Measurements from ENCODE around the gene CD151. TPM values are rescaled to one million over a fixed set of nuclear protein-coding genes. Genes with fewer than 3 reads are reported as not detected.

The CD151 gene
- total RNA-seq, 2 experiments from 2014 or later = 20.2 to 20.8 TPM

DNA sequence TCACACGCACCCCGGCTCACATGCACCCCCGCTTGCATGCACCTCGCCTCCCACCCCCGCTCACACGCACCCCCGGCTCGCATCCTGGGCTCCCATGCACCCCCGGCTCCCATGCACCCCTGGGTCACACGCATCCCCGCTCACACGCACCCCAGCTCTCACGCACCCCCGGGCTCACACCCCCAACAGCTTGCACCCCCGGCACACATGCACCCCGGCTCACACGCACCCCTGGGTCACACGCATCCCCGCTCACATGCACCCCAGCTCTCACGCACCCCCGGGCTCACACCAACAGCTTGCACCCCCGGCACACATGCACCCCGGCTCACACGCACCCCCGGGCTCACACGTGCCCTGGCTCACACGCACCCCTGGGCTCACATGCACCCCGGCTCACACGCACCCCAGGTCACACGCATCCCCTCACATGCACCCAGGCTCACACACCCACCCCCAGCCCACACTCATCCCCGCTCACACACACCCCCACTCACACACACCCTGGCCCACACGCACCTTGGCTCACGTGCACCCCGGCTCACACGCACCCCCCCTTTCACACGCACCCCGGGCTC, 26.1 kb downstream of the CD151 start:
- no peak for TF ChIP-seq CTCF (IDR thresholded peaks at IDR 0.05)
- H3K27ac ChIP-seq (ENCODE audit: low read depth in 1 of 2, low read length in 2 of 2) = no peak overlapping the region
- no peak overlapping the region for H3K27ac Mint-ChIP-seq
- H3K36me3 ChIP-seq (ENCODE audit: insufficient read depth, low read length) = no peaks in the 10 kb centered on the region
- intact Hi-C loops (cut with DNase I, micrococcal nuclease) = no loop called here
- H3K4me1 Mint-ChIP-seq (ENCODE audit: low read depth) = no peaks in the 10 kb centered on the region
- H3K4me3 ChIP-seq (ENCODE audit: low read length) = no peak overlapping the region
- ATAC-seq (ENCODE audit: poor library complexity) (no peak), DNase-seq (no peak)
- H3K36me3 Mint-ChIP-seq (ENCODE audit: low read depth) = no peaks in the 10 kb centered on the region
- ChIA-PET POLR2A (no interaction called here), CTCF (no interaction called here)
- H3K4me1 ChIP-seq (ENCODE audit: insufficient read depth, low read length) = no peaks in the 10 kb centered on the region
- no peak overlapping the region for H3K4me3 Mint-ChIP-seq
- H3K27me3 Mint-ChIP-seq = no peaks in the 10 kb centered on the region
- H3K9me3 ChIP-seq (ENCODE audit: control insufficient read depth in 1 of 2, insufficient read depth in 1 of 2, low read length in 2 of 2) = peaks cover 0 to 10% of the 10 kb centered on the region in 2 experiments
- H3K27me3 ChIP-seq (ENCODE audit: control insufficient read depth in 1 of 2, insufficient read depth in 2 of 2, low read length in 2 of 2) = no peaks in the 10 kb centered on the region
- no peaks in the 10 kb centered on the region for H3K9me3 Mint-ChIP-seq

DNA sequence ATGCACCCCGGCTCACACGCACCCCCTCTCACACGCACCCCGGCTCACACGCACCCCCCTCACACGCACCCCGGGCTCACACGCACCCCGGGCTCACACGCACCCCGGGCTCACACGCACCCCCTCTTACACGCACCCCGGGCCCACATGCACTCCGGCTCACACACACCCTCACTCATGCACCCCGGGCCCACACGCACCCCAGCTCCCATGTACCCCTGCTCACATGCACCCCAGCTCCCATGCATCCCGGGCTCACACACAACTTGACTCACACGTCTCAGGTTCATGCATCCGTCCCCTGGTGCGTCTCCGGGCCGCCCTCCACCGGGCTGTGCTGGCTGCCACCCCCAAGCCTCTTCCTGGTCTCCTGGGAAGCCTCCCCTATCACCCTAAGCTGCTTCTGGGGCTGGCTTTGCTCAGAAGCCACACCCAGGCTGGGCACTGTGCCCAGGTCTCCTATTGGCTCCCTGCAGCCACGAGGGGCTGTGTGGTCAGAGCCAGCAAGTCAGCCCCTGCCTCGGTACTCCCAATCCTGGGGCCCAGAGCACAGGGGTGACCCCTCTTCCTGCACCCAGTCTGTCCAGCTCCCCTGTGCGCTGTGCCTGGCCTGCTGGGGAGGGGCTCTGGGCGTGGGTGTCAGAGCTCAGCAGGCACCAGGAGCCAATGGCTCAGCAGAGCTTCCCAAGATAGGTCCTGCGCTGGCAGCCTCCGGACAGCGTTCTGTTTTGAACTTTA, 26.8 kb downstream of the CD151 start:
- Histone ChIP-seq H3K27ac (ENCODE audit: low read depth in 1 of 2, low read length in 2 of 2) (no peak overlapping the region), H3K36me3 (ENCODE audit: insufficient read depth, low read length) (no peaks in the 10 kb centered on the region), H3K4me1 (ENCODE audit: insufficient read depth, low read length) (no peaks in the 10 kb centered on the region), H3K9me3 (ENCODE audit: control insufficient read depth in 1 of 2, insufficient read depth in 1 of 2, low read length in 2 of 2) (peaks cover 0 to 10% of the 10 kb centered on the region in 2 experiments), H3K27me3 (ENCODE audit: control insufficient read depth in 1 of 2, insufficient read depth in 2 of 2, low read length in 2 of 2) (no peaks in the 10 kb centered on the region), H3K4me3 (ENCODE audit: low read length) (no peak overlapping the region)
- no peak overlapping the region for H3K27ac Mint-ChIP-seq
- ChIA-PET CTCF (no interaction called here), POLR2A (no interaction called here)
- DNase-seq (no peak), ATAC-seq (ENCODE audit: poor library complexity) (no peak)
- no peaks in the 10 kb centered on the region for H3K27me3 Mint-ChIP-seq
- H3K36me3 Mint-ChIP-seq (ENCODE audit: low read depth) = no peaks in the 10 kb centered on the region
- no peaks in the 10 kb centered on the region for H3K4me1 Mint-ChIP-seq (ENCODE audit: low read depth)
- intact Hi-C loops (cut with DNase I, micrococcal nuclease) = no loop called here
- TF ChIP-seq CTCF (IDR thresholded peaks at IDR 0.05) = no peak
- H3K9me3 Mint-ChIP-seq = no peaks in the 10 kb centered on the region
- H3K4me3 Mint-ChIP-seq = no peak overlapping the region

- no peak overlapping the region for H3K4me3 ChIP-seq (ENCODE audit: low read length)
- ATAC-seq (ENCODE audit: poor library complexity) = no peak
- Mint-ChIP-seq H3K27me3 (no peaks in the 10 kb centered on the region), H3K9me3 (no peaks in the 10 kb centered on the region), H3K4me1 (ENCODE audit: low read depth) (no peaks in the 10 kb centered on the region), H3K4me3 (no peak overlapping the region), H3K36me3 (ENCODE audit: low read depth) (no peaks in the 10 kb centered on the region), H3K27ac (no peak overlapping the region)
- no peaks in the 10 kb centered on the region for H3K4me1 ChIP-seq (ENCODE audit: insufficient read depth, low read length)
- POLR2A ChIA-PET = no interaction called here
- no peak for TF ChIP-seq CTCF (IDR thresholded peaks at IDR 0.05)
- H3K9me3 ChIP-seq (ENCODE audit: control insufficient read depth in 1 of 2, insufficient read depth in 1 of 2, low read length in 2 of 2) = peaks cover 0 to 10% of the 10 kb centered on the region in 2 experiments
- H3K36me3 ChIP-seq (ENCODE audit: insufficient read depth, low read length) = no peaks in the 10 kb centered on the region
- no peak overlapping the region for H3K27ac ChIP-seq (ENCODE audit: low read depth in 1 of 2, low read length in 2 of 2)
- intact Hi-C loops (cut with DNase I, micrococcal nuclease) = no loop called here
- CTCF ChIA-PET = no interaction called here
- H3K27me3 ChIP-seq (ENCODE audit: control insufficient read depth in 1 of 2, insufficient read depth in 2 of 2, low read length in 2 of 2) = no peaks in the 10 kb centered on the region
- no peak for DNase-seq
Measured at GRCh38 chr11:860234-861104, 27.7 kb downstream of the CD151 start.

All from CD4-positive, alpha-beta T cell (primary cell).